Kidney (tissue), 14 donors: ENCODE measurements around the gene RAPGEF5. TPM values are rescaled to one million over a fixed set of nuclear protein-coding genes. Genes with fewer than 3 reads are reported as not detected.

Experiments used
- DNase-seq, 5 donors: peaks; one replicate each; pipeline ENCODE4 v3.0.0-alpha.2; 2013 to 2020
- FAIRE-seq: peaks from 2 replicates; lab custom pipeline; 2012; peaks lifted over from hg19 to GRCh38; lab: Jason Lieb, UNC
- H3K27ac ChIP-seq, 2 donors: one replicate each; pipeline ENCODE4 v1.7.0; 2013; ENCODE audit warnings: low read depth in 2 of 2, low read length in 2 of 2, inconsistent platforms in 1 of 2
- H3K27me3 ChIP-seq: one replicate; pipeline ENCODE4 v1.7.1; 2013; ENCODE audit warnings: low read length, inconsistent platforms; ENCODE audit not compliant: control insufficient read depth, insufficient read depth
- H3K36me3 ChIP-seq, 3 donors: one replicate each; pipeline versions ENCODE4 v1.7.0 to v1.7.1; 2013; ENCODE audit warnings: low read length in 3 of 3, control low read depth in 1 of 3, inconsistent platforms in 1 of 3; ENCODE audit not compliant: insufficient read depth in 3 of 3, control insufficient read depth in 2 of 3
- H3K4me1 ChIP-seq, 3 donors: one replicate each; pipeline versions ENCODE4 v1.7.0 to v1.7.1; 2013; ENCODE audit warnings: low read length in 3 of 3, inconsistent platforms in 1 of 3, low read depth in 1 of 3; ENCODE audit not compliant: control insufficient read depth in 2 of 3, insufficient read depth in 2 of 3
- H3K4me3 ChIP-seq, 3 donors: one replicate each; pipeline versions ENCODE4 v1.7.0 to v1.8.1; 2013; ENCODE audit warnings: low read length in 3 of 3, control low read depth in 1 of 3, inconsistent platforms in 1 of 3
- H3K9ac ChIP-seq, 3 donors: one replicate each; pipeline versions ENCODE4 v1.7.0 to v1.7.1; 2013; ENCODE audit warnings: low read length in 3 of 3, control low read depth in 1 of 3, inconsistent platforms in 1 of 3
- H3K9me3 ChIP-seq, 3 donors: one replicate each; pipeline versions ENCODE4 v1.7.0 to v1.7.1; 2013; ENCODE audit warnings: low read length in 3 of 3, control low read depth in 1 of 3, inconsistent platforms in 1 of 3; ENCODE audit not compliant: control insufficient read depth in 2 of 3, insufficient read depth in 1 of 3
- CTCF ChIP-seq: IDR thresholded peaks from 3 replicates; pipeline ENCODE4 v1.5.1; 2012; ENCODE audit warnings: mild to moderate bottlenecking, moderate library complexity, borderline replicate concordance; ENCODE audit not compliant: insufficient read depth; ENCODE audit errors: extremely low read depth
- intact Hi-C: fragments of 100-400 bp; cut with DNase I; formaldehyde crosslinking; loops from one replicate; pipeline ENCODE4 v1.11.1; 2022
- polyA plus RNA-seq: library from polyadenylated mRNA; stranded (reverse); fragments of 350-450 nt; fragmentation: Illumina TruSeq; extraction: RNeasy Lipid Tissue Mini Kit (QIAGEN cat#74804); gene quantifications from one replicate; pipeline ENCODE4 v1.2.3, GENCODE V29; 2014; ENCODE audit warnings: low read depth, low replicate concordance; ENCODE audit not compliant: insufficient read depth
- total RNA-seq: library from RNA; stranded (reverse); fragmentation: NEBNext Ultra II Directional; extraction: Animal tissue kit (Norgen Biotek cat#: 25700); gene quantifications from one replicate; pipeline ENCODE4 v1.2.1, GENCODE V29; 2021
- donor health status: control.
- donor health status: control.
- donor health status: control.
- donor health status: control.
- donor health status: control.
- donor health status: DM: yes; HTN: yes; CAD: no.
- donor health status: Normal renal cell carcinoma (clear cell type).

The RAPGEF5 gene
- total and polyA plus RNA-seq, 2 donors from 2014 or later: 3.9 to 67.8 TPM

- DNase-seq (no peak), FAIRE-seq (no peak)
- no peaks in the 10 kb centered on the region for H3K36me3 ChIP-seq
- H3K9ac ChIP-seq: no peak overlapping the region
- H3K27me3 ChIP-seq: no peaks in the 10 kb centered on the region
- H3K4me1 ChIP-seq: no peaks in the 10 kb centered on the region
- intact Hi-C loops: no loop called here
- no peak overlapping the region for H3K4me3 ChIP-seq
- no peaks in the 10 kb centered on the region for H3K9me3 ChIP-seq
- TF ChIP-seq CTCF: no peak
- H3K27ac ChIP-seq: no peak overlapping the region
Measured at GRCh38 chr7:22090512-22090911, 266.4 kb downstream of the RAPGEF5 start.

- no peak overlapping the region for H3K4me3 ChIP-seq
- no peaks in the 10 kb centered on the region for H3K9me3 ChIP-seq
- no peaks in the 10 kb centered on the region for H3K27me3 ChIP-seq
- no peaks in the 10 kb centered on the region for H3K4me1 ChIP-seq
- no peak for FAIRE-seq
- intact Hi-C loops: no loop called here
- peak in 1 of 5 donors; percentile 58 for DNase-seq
- H3K36me3 ChIP-seq: no peaks in the 10 kb centered on the region
- no peak overlapping the region for H3K9ac ChIP-seq
- H3K27ac ChIP-seq: no peak overlapping the region
- no peak for TF ChIP-seq CTCF
Measured at GRCh38 chr7:22090107-22090506, 266.8 kb downstream of the RAPGEF5 start.

- FAIRE-seq: no peak
Measured at GRCh38 chr7:22088827-22089226, 268.1 kb downstream of the RAPGEF5 start.

More at GRCh38 chr7:22088827-22089226, 268.1 kb downstream of the RAPGEF5 start:
- no peak for DNase-seq
- Histone ChIP-seq H3K27ac (no peak overlapping the region), H3K36me3 (no peaks in the 10 kb centered on the region), H3K4me3 (no peak overlapping the region), H3K4me1 (no peaks in the 10 kb centered on the region), H3K9ac (no peak overlapping the region), H3K27me3 (no peaks in the 10 kb centered on the region), H3K9me3 (no peaks in the 10 kb centered on the region)
- intact Hi-C loops: no loop called here
- no peak for TF ChIP-seq CTCF
